Activated CD8-positive, alpha-beta memory T cell treated with anti-CD3 and anti-CD28 coated beads for 36 hours (primary cell): ENCODE measurements around the gene IL17REL. TPM values are rescaled to one million over a fixed set of nuclear protein-coding genes. Genes with fewer than 3 reads are reported as not detected.

ENCODE experiments used
- CTCF ChIA-PET: fragments of 350-600 bp; sonication (Branson Sonifier 250); formaldehyde crosslinking; loops from one replicate; lab custom pipeline; 2021; ENCODE audit warnings: antibody characterized with exemption; lab: Charles Lee
- POLR2A ChIA-PET: fragments of 350-600 bp; sonication (Branson Sonifier 250); formaldehyde crosslinking; loops from one replicate; lab custom pipeline; 2021; ENCODE audit warnings: antibody characterized with exemption; lab: Charles Lee
- total RNA-seq, 2 experiments: library from RNA; stranded (reverse); gene quantifications; one replicate each; pipeline ENCODE4 v1.2.3, GENCODE V29; 2021

Gene IL17REL
- total RNA-seq, 2 experiments from 2014 or later = 0.13 TPM; not detected in 1

GRCh38 chr22:49966774-49967705, 45.5 kb downstream of the IL17REL start:
- CTCF ChIA-PET = interaction anchor here (1.2 to 1.5 kb wide), 4 partner anchors 13 to 200 kb away, joined by 3 to 6 read pairs (median 4); no protein-coding TSS in a partner anchor
- POLR2A ChIA-PET = interaction anchor here (0.6 to 1.1 kb wide), 4 partner anchors 15 to 61 kb away, joined by 3 to 4 read pairs (median 4); no protein-coding TSS in a partner anchor

- ChIA-PET CTCF (interaction anchor here (0.9 to 1.5 kb wide), 4 partner anchors 10 to 199 kb away, joined by 3 to 6 read pairs (median 4); no protein-coding TSS in a partner anchor), POLR2A (interaction anchor here (0.9 to 1.1 kb wide), 2 partner anchors 14 to 62 kb away, joined by 3 to 4 read pairs; no protein-coding TSS in a partner anchor)
Measured at GRCh38 chr22:49966041-49966773, 46.4 kb downstream of the IL17REL start.

GRCh38 chr22:49965091-49966040, 47.2 kb downstream of the IL17REL start:
- ChIA-PET POLR2A (interaction anchor here (1.1 kb wide), 1 partner anchor 226 kb away, joined by 3 read pairs; no protein-coding TSS in a partner anchor), CTCF (interaction anchor here (0.9 to 1.4 kb wide), 3 partner anchors 11 to 65 kb away, joined by 3 to 6 read pairs (median 4); no protein-coding TSS in a partner anchor)

- ChIA-PET POLR2A (interaction anchor here (1.1 kb wide), 1 partner anchor 227 kb away, joined by 3 read pairs; no protein-coding TSS in a partner anchor), CTCF (no interaction called here)
Measured at GRCh38 chr22:49964136-49965090, 48.2 kb downstream of the IL17REL start.

DNA sequence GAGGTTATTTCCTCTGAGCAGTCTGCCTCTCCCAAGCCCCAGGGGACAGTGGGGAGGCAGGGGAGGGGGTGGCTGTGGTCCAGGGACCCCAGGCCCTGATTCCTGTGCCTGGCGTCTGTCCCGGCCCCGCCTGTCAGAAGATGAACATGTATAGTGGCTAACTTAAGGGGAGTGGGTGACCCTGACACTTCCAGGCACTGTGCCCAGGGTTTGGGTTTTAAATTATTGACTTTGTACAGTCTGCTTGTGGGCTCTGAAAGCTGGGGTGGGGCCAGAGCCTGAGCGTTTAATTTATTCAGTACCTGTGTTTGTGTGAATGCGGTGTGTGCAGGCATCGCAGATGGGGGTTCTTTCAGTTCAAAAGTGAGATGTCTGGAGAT, 48.9 kb downstream of the IL17REL start:
- ChIA-PET CTCF (interaction anchor here (1.0 kb wide), 2 partner anchors 31 to 67 kb away, joined by 3 read pairs; no protein-coding TSS in a partner anchor), POLR2A (interaction anchor here (3.5 to 4.4 kb wide), 2 partner anchors 7 to 27 kb away, joined by 37 to 72 read pairs; no protein-coding TSS in a partner anchor)

DNA sequence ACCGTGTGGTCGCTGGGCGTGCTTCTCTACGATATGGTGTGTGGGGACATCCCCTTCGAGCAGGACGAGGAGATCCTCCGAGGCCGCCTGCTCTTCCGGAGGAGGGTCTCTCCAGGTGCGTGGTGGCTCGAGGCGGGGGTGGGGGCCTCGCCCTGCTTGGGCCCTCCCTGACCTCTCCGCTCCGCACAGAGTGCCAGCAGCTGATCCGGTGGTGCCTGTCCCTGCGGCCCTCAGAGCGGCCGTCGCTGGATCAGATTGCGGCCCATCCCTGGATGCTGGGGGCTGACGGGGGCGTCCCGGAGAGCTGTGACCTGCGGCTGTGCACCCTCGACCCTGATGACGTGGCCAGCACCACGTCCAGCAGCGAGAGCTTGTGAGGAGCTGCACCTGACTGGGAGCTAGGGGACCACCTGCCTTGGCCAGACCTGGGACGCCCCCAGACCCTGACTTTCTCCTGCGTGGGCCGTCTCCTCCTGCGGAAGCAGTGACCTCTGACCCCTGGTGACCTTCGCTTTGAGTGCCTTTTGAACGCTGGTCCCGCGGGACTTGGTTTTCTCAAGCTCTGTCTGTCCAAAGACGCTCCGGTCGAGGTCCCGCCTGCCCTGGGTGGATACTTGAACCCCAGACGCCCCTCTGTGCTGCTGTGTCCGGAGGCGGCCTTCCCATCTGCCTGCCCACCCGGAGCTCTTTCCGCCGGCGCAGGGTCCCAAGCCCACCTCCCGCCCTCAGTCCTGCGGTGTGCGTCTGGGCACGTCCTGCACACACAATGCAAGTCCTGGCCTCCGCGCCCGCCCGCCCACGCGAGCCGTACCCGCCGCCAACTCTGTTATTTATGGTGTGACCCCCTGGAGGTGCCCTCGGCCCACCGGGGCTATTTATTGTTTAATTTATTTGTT, 49.6 kb downstream of the IL17REL start:
- CTCF ChIA-PET = interaction anchor here (0.8 to 1.6 kb wide), 10 partner anchors 8 to 195 kb away, joined by 3 to 5 read pairs (median 3); no protein-coding TSS in a partner anchor
- POLR2A ChIA-PET = interaction anchor here (0.6 to 4.4 kb wide), 6 partner anchors 8 to 67 kb away, joined by 3 to 72 read pairs (median 6); partner anchors contain the start of gene IL17REL

DNA sequence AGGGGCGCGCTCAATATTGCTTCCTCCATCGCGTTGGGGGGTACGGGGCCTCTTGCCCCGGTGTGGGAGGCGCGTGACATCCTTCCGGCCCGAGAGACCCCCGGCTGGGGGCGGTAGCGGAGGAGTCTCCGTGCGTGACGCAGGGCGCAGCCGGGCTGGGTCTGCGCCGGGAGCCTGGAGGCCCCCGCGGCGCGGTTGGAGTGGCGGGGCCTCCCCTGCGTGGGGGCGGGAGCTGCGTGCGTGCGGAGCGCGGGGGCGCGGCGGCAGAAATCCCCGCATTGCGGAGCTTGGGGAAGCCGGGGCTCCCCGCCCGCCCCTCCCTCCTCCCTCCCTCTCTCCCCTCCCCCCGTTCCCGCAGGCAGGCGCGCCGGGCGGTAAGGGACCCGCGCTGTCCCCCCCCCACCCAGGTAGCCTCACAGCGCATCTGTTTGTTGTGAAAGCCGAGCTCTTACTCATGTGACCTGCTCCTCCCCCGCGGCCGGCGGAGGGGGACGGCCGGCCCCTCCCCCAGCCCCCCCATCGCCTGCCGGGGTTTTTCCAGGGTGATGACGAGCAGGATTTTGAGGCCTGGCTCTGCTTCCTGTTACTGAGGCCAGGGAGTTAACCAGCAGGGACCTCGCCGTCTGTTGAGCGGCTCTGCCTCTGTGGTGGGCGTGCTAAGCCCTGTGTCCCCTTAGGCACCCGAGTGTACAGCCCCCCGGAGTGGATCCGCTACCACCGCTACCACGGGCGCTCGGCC, 50.4 kb downstream of the IL17REL start:
- ChIA-PET POLR2A (interaction anchor here (0.6 to 4.4 kb wide), 6 partner anchors 9 to 68 kb away, joined by 3 to 72 read pairs (median 6); partner anchors contain the start of gene IL17REL), CTCF (interaction anchor here (0.8 to 1.6 kb wide), 9 partner anchors 9 to 195 kb away, joined by 3 to 5 read pairs (median 4); no protein-coding TSS in a partner anchor)

GRCh38 chr22:49961601-49962011, 51.0 kb downstream of the IL17REL start:
- ChIA-PET POLR2A (interaction anchor here (1.0 to 4.4 kb wide), 6 partner anchors 9 to 229 kb away, joined by 3 to 72 read pairs (median 4); no protein-coding TSS in a partner anchor), CTCF (interaction anchor here (0.7 to 1.6 kb wide), 3 partner anchors 8 to 69 kb away, joined by 3 to 5 read pairs (median 4); no protein-coding TSS in a partner anchor)

DNA sequence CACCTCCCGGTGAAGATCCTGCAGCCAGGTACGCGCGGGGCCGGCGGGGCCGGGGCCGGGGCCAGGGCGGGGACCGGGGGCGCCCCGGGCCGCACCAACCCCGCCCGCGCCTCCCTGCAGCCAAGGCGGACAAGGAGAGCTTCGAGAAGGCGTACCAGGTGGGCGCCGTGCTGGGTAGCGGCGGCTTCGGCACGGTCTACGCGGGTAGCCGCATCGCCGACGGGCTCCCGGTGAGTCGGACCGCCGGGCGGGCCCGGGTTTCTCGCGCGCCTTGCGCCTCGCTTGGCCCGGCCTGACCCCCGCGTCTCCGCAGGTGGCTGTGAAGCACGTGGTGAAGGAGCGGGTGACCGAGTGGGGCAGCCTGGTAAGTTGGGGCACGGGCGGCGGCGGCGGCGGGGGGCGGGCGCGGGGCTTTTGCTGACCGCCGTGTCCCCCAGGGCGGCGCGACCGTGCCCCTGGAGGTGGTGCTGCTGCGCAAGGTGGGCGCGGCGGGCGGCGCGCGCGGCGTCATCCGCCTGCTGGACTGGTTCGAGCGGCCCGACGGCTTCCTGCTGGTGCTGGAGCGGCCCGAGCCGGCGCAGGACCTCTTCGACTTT, 51.5 kb downstream of the IL17REL start:
- CTCF ChIA-PET = interaction anchor here (0.7 to 1.6 kb wide), 2 partner anchors 9 to 24 kb away, joined by 3 to 4 read pairs; no protein-coding TSS in a partner anchor
- POLR2A ChIA-PET = interaction anchor here (1.0 to 4.4 kb wide), 4 partner anchors 10 to 230 kb away, joined by 4 to 72 read pairs (median 20); no protein-coding TSS in a partner anchor

GRCh38 chr22:49960159-49961004, 52.2 kb downstream of the IL17REL start, which contains the start of gene PIM3:
Gene PIM3, plus strand, starts transcription at chr22:49960772. Its CDS starts 176 bp downstream, at chr22:49960948.
- POLR2A ChIA-PET = interaction anchor here (1.0 to 4.4 kb wide), 4 partner anchors 10 to 230 kb away, joined by 4 to 72 read pairs (median 20); no protein-coding TSS in a partner anchor

DNA sequence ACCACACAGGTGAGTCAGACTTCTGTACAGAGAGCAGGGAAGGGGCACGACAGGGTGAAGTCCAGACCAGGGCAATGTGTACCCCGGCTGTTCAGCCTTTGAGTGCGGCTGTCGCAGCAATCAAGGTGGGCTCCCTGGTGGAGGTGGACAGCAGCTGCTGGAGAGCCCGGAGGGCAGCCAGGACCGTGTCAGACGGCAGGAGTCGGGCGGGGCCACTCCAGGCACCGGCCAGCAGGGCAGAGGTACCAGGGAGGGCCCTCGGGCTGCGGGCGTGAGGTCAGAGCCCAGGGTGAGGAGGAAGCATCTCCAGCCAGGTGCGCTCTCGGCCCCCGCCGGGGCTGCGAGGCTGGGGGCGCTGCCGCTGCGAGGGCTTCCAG, 52.8 kb downstream of the IL17REL start:
- ChIA-PET POLR2A (interaction anchor here (0.6 to 4.4 kb wide), 6 partner anchors 9 to 57 kb away, joined by 4 to 72 read pairs (median 4); no protein-coding TSS in a partner anchor), CTCF (interaction anchor here (0.8 to 1.8 kb wide), 2 partner anchors 13 to 42 kb away, joined by 3 to 7 read pairs; partner anchors contain the start of genes ALG12 and CRELD2)

More at GRCh38 chr22:49960159-49961004, 52.2 kb downstream of the IL17REL start, which contains the start of gene PIM3:
- CTCF ChIA-PET = no interaction called here

GRCh38 chr22:49958931-49959781, 53.4 kb downstream of the IL17REL start:
- POLR2A ChIA-PET = interaction anchor here (0.6 to 4.4 kb wide), 5 partner anchors 8 to 23 kb away, joined by 3 to 72 read pairs (median 4); no protein-coding TSS in a partner anchor
- CTCF ChIA-PET = interaction anchor here (0.8 to 1.8 kb wide), 2 partner anchors 12 to 41 kb away, joined by 3 to 7 read pairs; partner anchors contain the start of genes ALG12 and CRELD2
